SKM-1 treated with dmso at 0.1 percent for 144 hours (cell line): ENCODE data around the gene PMF1.
"Not testable (repeated sequence)": the region's sequence is repeated elsewhere in the genome, so short reads cannot be mapped to it uniquely, and the experiment has no call there.

Source experiments
- DNase-seq: peaks from one replicate; lab custom pipeline; 2025; ENCODE audit not compliant: unreplicated experiment; lab: John Stamatoyannopoulos, UW

PMF1 gene, protein sequence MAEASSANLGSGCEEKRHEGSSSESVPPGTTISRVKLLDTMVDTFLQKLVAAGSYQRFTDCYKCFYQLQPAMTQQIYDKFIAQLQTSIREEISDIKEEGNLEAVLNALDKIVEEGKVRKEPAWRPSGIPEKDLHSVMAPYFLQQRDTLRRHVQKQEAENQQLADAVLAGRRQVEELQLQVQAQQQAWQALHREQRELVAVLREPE

DNA sequence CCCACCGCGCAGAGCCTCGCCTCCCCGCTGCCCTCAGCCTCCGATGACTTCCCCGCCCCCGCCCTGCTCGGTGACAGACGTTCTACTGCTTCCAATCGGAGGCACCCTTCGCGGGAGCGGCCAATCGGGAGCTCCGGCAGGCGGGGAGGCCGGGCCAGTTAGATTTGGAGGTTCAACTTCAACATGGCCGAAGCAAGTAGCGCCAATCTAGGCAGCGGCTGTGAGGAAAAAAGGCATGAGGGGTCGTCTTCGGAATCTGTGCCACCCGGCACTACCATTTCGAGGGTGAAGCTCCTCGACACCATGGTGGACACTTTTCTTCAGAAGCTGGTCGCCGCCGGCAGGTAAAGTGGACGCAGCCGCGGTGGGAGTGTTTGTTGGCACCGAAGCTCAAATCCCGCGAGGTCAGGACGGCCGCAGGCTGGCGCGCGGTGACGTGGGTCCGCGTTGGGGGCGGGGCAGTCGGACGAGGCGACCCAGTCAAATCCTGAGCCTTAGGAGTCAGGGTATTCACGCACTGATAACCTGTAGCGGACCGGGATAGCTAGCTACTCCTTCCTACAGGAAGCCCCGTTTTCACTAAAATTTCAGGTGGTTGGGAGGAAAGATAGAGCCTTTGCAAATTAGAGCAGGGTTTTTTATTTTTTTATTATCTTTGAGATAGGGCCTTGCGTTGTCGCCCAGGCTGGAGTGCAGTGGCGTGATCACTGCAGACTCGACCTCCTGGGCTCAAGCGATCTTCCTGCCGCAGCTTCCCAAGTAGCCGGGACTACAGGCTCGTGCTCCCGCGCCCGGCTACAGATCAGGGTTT, at the start of gene PMF1:
PMF1 (plus strand) TSS at position 175 of the 811 bp plus-strand sequence; CDS start at position 184, 9 bp downstream.
- DNase-seq: peak; percentile 97

DNA sequence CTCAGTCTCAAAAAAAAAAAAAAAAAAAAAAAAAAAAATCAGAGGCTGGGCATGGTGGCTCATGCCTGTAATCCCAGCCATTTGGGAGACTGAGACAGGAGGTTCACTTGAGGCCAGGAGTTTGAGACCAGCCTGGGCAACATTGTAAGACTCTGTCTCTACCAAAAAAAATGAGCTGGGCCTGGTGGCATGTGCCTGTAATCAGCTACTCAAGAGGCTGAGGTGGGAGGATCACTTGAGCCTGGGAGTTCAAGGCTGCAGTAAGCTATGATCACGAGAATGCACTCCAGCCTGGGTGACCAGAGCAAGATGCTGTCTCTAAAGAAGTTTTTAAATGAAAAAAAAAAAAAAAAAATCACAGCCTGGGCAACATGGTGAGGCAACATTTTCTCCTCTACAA, 49.1 kb upstream of the PMF1 start:
- no peak for DNase-seq

DNA sequence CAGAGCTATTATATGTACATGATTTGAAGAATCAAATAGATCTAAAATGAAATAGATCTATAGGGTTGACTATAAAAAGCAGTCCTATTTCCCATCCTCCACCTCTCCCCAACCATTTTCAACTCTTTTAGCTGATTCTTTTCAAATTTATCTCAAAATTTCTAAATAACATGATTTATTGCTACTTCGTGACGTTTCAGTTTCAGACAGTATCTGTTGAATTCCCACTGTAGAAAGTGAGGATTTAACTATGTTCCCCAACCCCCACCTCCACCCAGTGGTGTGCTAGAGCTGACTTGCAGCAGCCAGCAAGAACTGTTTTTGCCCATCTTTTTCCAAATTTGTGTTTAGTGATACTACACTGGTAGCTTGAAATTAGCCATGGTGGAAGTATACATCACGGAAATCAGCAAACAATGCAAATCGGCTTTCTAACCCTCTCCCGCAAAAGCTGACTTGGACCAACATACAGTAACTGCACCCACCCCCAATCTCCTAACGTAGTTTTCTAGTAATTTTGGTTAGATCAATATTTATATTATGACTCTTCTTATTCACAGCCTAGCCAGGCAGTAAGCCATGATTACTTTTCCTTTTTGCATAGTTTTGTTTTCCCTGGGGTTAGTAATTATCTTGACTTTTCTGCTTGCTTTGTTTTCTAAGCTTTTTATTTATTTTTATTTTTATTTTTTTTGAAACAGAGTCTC, 48.5 kb upstream of the PMF1 start:
- DNase-seq: no peak

DNA sequence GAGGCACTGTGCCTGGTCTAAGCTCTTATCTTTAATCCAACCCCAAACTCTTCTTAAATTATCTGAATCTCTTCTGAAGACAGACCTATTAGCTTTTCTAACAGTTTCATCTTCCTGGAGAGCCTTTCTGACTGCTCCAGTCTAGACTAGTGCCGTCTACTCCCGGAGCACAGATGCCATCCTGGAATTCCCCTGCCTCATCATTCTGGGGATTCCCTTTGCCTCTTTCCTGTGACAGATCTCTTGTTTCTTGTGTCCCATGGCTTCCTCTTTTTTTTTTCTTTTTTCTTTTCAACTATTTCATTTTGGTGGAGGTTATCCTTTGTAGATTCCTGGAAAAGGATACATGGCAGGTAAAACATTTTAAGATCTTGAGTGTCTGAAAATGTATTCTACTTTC, 47.7 kb upstream of the PMF1 start:
- DNase-seq: no peak

DNA sequence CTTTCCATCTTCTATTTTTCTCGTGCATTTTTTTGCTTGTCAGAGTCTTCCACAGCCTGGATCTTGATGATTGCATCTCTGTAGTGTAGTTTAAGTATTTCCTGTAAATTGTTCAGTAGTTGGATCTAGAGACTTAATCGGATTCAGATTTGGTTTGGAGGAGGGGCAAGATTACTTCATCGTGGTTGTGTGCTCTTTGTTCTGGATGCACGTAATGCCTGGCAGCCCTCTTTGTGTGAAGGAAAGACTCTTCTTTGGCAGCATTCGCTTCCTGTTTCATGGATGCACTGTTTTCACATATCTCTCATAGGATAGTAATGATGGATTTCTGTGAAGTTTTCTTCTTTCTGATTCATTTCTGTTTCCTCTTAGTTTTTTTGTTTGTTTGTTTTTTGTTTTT, 45.3 kb upstream of the PMF1 start:
- no peak for DNase-seq

DNA sequence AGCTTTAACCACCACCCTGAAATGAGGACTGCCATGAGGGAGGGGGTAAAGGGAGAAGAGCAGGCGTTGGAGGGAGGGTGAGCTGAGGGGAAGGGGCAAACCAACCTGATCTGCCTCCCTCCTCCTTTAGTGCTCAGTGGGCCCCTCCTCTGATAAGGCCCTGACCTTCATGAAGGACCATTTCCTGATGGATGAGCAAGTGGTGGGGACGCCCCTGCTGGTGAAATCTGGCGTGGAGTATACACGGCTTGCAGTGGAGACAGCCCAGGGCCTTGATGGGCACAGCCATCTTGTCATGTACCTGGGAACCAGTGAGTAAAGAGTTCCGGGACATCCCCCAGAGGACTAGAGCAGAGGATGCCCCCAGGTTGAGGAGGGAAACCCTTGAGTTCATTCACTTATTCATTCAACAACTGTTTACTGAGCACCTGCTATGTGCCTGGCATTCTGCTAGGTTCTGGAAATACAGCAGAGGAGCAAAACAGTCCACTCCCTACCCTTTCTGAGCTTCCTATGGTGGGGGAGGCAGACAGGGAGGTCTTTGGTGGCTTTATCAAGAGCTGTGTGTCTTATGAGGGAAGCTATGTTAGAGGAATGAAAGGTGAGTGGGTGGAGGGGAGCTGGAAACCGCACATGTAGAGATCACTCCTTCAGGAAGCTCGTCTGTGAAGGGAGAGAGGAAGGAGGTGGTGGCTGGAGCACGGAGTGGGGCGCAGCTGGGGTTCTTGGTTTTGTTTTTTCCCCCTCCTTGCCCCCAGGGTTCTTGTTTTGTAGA, 39.9 kb upstream of the PMF1 start:
- DNase-seq: no peak

DNA sequence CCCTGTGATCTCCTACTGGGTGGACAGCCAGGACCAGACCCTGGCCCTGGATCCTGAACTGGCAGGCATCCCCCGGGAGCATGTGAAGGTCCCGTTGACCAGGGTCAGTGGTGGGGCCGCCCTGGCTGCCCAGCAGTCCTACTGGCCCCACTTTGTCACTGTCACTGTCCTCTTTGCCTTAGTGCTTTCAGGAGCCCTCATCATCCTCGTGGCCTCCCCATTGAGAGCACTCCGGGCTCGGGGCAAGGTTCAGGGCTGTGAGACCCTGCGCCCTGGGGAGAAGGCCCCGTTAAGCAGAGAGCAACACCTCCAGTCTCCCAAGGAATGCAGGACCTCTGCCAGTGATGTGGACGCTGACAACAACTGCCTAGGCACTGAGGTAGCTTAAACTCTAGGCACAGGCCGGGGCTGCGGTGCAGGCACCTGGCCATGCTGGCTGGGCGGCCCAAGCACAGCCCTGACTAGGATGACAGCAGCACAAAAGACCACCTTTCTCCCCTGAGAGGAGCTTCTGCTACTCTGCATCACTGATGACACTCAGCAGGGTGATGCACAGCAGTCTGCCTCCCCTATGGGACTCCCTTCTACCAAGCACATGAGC, 36.1 kb upstream of the PMF1 start:
- DNase-seq: no peak

DNA sequence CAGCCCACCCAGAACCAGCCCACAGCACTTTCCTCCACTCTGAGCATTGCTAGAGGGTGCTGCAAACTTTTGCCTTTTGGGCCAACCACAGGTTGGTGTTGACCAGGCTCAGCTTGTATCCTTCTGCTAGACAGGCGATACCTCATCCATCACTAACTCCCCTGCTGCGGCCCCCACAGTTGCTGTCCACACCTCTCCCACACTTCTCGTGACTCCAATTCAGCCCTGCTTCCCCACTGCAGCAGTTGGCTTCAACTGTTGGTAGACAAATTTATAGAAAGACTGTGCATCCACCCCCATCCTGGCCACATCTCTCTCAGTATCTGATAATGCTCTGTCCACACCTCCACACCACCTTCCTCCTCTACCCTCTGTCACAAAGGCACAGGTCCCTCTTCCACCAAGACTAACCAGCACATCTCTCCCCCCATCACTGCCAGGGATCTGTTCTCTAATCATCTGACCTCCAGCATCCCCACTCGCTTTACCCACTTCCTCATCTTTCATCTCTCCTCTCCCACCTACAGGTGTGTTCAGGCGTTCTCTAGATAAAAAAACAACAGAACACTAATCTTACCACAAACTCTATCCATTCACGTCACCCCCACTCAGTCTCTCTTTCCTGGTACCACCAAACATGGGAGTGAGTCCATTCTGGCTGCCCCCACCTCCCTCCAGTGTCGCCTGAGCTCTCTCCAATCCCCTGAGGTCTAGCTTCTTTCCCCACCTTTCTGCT, 34.7 kb upstream of the PMF1 start:
- DNase-seq: no peak

DNA sequence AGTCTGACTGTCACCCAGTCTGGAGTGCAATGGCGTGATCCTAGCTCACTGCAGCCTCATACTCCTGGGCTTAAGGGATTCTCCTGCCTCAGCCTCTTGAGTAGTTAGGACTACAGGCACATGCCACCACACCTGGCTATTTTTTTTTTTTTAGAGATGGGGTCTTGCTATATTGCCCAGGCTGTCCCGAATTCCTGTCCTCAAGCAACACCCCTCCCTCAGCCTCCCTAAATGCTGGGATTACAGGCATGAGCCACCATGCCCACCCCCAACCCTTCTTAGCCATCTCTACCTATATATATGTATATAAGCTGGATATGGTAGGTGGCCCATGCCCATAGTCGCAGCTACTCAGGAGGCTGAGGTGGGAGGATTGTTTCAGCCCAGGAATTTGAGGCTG, 32.3 kb upstream of the PMF1 start:
- no peak for DNase-seq

DNA sequence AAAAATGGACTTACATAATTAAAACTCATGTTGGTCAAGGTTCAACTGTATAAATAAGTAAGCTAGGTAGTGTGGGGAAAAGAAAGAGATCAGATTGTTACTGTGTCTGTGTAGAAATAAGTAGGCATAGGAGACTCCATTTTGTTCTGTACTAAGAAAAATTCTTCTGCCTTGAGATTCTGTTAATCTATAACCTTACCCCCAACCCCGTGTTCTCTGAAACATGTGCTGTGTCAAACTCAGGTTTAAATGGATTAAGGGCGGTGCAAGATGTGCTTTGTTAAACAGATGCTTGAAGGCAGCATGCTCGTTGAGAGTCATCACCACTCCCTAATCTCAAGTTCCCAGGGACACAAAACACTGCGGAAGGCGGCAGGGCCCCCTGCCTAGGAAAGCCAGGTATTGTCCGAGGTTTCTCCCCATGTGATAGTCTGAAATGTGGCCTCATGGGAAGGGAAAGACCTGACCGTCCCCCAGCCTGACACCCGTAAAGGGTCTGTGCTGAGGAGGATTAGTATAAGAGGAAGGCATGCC, 31.3 kb upstream of the PMF1 start:
- DNase-seq: not testable (repeated sequence)

DNA sequence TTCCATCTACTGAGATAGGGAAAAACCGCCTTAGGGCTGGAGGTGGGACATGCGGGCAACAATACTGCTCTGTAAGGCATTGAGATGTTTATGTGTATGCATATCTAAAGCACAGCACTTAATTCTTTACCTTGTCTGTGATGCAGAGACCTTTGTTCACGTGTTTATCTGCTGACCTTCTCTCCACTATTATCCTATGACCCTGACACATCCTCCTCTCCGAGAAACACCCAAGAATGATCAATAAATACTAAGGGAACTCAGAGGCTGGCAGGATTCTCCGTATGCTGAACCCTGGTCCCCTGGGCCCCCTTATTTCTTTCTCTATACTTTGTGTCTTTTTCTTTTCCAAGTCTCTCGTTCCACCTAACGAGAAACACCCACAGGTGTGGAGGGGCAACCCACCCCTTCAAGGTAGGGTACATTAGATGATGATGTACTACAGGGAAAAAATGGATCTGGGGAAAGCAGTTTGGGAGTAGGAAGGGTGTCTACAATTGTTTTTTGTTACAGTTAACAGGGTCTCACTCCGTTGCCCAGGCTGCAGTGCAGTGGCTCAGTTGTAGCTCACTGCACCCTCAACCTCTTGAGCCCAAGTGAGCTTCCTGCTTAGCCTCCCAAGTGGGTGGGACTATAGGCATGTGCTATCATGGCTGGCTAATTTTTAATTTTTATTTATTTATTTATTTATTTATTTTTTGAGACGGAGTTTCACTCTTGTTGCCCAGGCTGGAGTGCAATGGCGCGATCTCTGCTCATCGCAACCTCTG, 30.6 kb upstream of the PMF1 start:
- not testable (repeated sequence) for DNase-seq

DNA sequence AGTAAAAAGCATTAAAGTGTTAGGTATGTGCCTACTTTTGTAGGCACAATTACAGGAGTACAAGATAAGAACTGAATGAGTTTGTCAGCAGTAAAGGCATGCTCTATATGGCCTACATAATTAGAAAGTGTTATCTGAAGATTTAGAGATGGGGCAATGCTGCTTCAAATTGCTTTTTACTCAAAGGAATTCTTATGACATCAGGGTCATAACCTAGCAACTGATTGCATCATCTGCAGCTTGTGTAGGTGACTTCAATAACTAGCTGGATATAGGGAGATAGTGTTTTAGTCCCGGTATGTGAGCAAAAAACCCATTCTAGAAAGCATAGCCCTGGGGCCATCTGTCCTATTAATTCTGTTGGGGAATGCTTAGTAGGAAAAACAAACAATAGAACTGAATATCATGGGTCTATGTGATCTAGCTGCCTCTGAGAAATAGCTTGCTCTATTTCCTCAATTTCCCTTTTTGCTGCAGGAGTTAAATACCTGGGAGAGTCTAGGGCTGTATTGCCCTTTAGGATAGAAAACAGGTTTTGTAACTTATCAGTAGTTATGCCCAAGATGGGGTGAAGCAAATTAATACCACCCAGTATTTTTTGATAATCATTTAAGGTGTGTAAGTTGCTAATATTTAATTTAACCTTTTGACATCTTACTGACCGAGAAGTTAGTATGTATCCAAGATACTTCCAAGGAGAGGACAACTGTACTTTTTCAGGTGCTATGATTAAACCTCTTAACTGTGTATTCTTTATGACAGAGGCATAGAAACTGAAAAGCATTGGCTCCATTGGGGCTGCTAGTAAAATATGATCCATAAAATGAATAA, 26.2 kb upstream of the PMF1 start:
- DNase-seq: not testable (repeated sequence)

DNA sequence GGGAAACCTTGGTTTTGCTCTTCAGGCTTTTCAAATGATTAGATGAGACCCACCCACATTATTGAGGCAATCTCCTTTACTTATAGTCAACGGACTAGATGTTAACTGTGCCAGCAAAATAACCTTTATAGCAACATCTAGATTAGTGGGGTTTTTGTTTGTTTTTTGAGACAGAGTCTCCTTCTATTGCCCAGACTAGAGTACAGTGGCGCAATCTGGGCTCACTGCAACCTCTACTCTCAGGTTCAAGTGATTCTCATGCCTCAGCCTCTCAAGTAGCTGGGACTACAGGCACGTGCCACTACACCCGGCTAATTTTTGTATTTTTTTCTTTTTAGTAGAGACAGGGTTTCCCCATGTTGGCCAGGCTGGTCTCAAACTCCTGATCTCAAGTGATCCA, 22.5 kb upstream of the PMF1 start:
- not testable (repeated sequence) for DNase-seq

DNA sequence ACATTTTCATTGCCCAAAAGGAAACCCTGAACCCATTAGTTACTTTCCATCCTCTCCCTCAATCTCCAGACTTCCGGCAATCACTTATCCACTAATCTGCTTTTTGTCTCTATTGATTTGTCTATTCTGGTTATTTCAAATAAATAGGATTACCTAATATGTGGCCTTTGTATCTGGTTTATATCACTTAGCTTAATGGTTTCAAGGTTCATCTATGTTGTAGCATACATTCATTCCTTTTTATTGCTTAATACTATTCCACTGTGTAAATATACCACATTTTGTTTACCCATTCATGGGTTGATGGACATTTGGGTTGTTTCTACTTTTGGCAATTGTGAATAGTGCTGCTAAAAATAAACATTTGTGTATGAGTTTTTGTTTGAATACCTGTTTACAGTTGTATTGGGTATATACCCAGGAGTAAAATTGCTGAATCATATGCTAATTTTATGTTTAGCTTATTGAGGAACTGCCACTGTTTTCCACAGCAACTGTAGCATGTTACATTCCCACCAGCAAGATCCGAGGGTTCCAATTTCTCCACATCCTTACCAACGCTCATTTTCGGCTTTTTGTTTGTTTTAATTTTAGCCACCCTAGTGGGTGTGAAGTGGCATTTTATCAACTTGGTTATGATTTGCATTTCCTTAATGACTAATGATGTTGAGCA, 21.4 kb upstream of the PMF1 start:
- no peak for DNase-seq

DNA sequence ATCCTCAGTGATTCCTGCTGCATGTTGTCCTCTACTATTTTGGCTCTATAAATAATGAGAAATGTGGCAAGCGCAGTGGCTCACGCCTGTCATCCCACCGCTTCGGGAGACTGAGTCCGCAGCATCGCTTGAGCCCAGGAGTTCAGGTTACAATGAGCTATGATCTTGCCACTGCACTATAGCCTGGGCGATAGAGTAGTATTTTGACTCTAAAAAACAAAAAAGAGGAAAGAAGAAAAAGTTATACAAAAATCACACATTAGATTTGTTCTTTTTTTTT, 19.7 kb upstream of the PMF1 start:
- DNase-seq: no peak

DNA sequence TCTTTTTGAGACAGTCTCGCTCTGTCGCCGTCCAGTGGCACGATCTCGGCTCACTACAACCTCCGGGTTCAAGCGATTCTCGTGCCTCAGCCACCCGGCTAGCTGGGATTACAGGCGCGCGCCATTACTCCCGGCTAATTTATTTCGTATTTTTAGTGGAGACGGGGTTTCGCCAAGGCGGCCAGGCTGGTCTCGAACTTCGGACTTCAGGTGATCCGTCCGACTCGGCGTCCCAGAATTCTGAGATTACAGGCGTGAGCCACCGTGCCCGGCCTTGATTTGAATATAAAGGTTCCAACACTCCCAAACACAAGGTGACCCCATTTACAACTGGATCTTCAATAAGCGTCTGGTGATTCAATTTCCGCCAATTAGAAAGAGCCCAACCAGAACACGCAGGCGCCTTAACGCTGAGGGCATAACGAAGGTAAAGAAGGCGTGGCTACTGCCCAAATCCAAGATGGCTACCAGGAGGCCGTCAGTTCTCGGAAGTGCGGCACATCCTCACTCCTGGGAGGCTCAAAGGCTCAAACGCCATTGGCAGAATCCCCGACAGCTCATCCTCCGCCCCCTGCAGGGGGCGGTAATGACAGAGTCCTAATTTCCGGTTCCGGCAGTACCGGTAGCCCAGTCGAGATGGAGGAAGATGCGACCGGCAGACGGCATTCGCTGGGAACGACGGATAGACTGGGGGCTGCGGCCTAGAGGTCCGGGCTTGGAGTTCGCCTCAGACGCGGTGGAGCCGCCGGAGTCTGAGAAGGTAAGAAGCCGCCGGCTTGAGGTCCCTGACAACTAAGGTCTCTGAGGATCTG, 19.1 kb upstream of the PMF1 start, which contains the start of gene SLC25A44:
SLC25A44 (plus strand) TSS at position 617 of the 812 bp plus-strand sequence. CDS start 5,744 bp downstream, outside the sequence.
- peak; percentile 100 for DNase-seq

DNA sequence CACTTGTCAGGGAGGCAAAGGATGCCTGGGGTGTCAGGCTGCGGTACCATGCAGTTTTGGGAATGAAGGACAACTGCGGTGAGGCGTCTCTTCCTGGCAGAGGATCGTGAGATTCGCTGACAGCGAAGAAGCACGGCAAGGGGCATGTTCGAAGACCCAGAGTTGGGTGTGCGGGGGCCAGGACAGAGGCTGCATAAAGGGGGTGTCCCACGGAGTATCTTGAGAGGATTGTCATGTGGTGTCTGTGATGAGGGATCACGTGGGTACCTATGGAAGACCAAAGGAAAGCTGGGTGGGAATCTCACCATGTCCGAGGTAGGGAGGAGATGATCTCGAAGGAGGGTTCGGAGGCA, 18.5 kb upstream of the PMF1 start:
- DNase-seq: no peak
